ENCODE data around the gene PRPS1L1. TPM values are rescaled to one million over a fixed set of nuclear protein-coding genes. Genes with fewer than 3 reads are reported as not detected.

PRPS1L1 gene
- total RNA-seq, 3 donors from 2014 or later = not detected

DNA sequence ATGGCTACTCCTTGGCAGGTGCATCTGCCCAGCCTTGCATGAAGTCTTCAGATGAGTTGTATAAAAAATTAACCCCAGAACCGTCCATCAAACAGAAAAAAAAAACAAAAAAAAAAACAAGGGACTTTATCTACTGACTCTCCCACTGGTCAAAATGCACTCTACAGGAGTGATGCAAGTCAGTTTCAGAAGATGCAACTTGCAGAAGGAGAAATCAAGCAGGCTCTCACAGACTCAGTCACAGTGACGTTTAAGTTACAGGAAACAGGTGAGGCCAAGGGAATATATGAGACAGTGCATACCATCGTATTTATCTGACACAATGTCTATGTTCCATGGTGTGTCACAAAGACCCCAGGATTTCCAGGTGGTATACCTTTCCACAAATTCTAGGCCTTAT, 17.5 kb upstream of the PRPS1L1 start:
- Histone ChIP-seq H3K4me3 (no peak overlapping the region), H3K36me3 (ENCODE audit: low read depth) (no peaks in the 10 kb centered on the region), H3K4me1 (ENCODE audit: low read depth) (no peaks in the 10 kb centered on the region), H3K9me3 (no peaks in the 10 kb centered on the region)
- no peak for TF ChIP-seq CTCF (IDR thresholded peaks at IDR 0.05)
- DNase-seq = no peak
- intact Hi-C loops (cut with DNase I, micrococcal nuclease) = no loop called here
- no peak for ATAC-seq

DNA sequence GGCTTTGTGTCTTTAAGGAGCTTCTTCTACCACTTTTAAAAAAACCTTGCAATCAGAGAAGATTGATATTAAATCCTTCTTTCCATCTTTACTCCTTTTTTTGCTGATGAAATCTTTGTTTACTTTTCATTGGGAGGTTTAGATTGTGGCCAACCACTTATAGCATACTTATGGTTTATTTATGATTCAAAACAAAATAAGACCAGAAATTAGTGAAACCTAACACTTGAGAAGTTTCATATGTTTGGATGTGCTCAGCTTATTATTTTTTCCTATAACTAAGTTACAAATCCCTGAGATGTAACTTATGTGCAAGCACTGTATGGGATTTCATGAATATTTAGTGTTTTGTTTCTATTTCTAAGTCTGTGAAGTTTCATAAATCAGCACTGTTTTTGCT, 13.5 kb upstream of the PRPS1L1 start:
- TF ChIP-seq CTCF (IDR thresholded peaks at IDR 0.05) = no peak
- DNase-seq (no peak), ATAC-seq (no peak)
- H3K36me3 ChIP-seq (ENCODE audit: low read depth) = no peaks in the 10 kb centered on the region
- H3K9me3 ChIP-seq = no peaks in the 10 kb centered on the region
- intact Hi-C loops (cut with DNase I, micrococcal nuclease) = no loop called here
- no peak overlapping the region for H3K4me3 ChIP-seq
- no peaks in the 10 kb centered on the region for H3K4me1 ChIP-seq (ENCODE audit: low read depth)

GRCh38 chr7:18040196-18040595, 12.6 kb upstream of the PRPS1L1 start:
- Histone ChIP-seq H3K4me3 (no peak overlapping the region), H3K36me3 (ENCODE audit: low read depth) (no peaks in the 10 kb centered on the region), H3K4me1 (ENCODE audit: low read depth) (no peaks in the 10 kb centered on the region), H3K9me3 (no peaks in the 10 kb centered on the region)
- no peak for TF ChIP-seq CTCF (IDR thresholded peaks at IDR 0.05)
- ATAC-seq (no peak), DNase-seq (no peak)
- intact Hi-C loops (cut with DNase I, micrococcal nuclease) = no loop called here

DNA sequence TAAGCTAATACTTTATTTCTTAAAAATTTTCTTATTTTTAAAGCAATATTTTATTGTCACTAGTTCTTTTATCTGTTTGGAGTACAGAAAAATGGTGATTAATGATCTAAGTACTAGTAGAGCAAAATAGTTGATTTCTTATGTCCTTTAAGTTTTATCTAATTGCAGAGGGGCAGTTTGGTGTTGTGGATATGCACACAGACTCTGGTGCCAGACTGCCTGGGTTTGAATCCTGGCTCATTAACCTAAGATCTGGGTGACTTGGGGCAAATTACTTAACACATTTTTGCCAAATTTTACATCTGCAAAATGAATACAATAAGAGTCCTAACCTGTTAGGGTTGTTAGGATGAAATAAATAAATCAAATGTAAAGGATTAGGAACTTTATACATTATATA, 10.7 kb upstream of the PRPS1L1 start:
- no peaks in the 10 kb centered on the region for H3K4me1 ChIP-seq (ENCODE audit: low read depth)
- intact Hi-C loops (cut with DNase I, micrococcal nuclease) = no loop called here
- H3K9me3 ChIP-seq = no peaks in the 10 kb centered on the region
- H3K36me3 ChIP-seq (ENCODE audit: low read depth) = no peaks in the 10 kb centered on the region
- H3K4me3 ChIP-seq = no peak overlapping the region
- no peak for ATAC-seq
- DNase-seq = no peak
- no peak for TF ChIP-seq CTCF (IDR thresholded peaks at IDR 0.05)

DNA sequence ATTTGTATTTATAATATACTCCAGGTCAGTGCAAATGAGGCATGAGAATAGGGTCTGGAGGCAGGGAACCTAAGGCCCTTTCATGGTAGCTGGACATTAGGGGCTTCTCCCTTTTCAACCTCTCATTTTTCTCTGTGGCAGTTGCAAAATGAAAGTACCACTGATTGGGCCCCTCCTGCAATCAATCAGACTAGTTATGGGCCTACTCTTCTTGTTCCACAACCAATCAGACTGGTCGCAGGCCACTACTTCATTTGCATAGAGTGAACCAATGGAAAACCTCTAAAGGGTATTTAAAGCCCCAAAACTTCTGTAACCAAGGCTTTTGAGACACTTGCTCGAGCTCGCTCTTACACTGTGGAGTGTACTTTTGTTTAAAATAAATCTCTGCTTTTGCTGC, 10.0 kb upstream of the PRPS1L1 start:
- H3K36me3 ChIP-seq (ENCODE audit: low read depth) = no peaks in the 10 kb centered on the region
- no peaks in the 10 kb centered on the region for H3K9me3 ChIP-seq
- DNase-seq (no peak), ATAC-seq (no peak)
- intact Hi-C loops (cut with DNase I, micrococcal nuclease) = no loop called here
- no peak for TF ChIP-seq CTCF (IDR thresholded peaks at IDR 0.05)
- H3K4me3 ChIP-seq = no peak overlapping the region
- H3K4me1 ChIP-seq (ENCODE audit: low read depth) = no peaks in the 10 kb centered on the region

DNA sequence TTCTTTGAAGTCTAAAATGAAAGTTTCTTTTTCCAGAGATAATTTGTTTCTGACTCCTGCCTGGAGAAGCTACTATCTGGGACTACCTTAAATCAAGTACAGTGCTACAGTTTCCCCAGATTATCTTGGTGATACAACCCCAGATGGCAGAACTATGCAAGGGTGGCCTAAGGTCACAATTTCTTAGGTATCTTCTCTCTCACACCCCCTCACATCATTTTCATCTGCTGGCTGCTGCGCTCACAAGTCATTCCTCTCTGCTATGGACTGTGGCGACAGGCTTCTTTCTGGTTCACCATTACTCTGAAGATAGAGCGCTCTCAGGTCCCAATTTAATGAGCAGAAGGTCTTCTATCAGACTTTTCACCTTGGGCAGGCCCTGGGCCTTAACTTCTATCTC, 9.1 kb upstream of the PRPS1L1 start:
- H3K4me3 ChIP-seq = no peak overlapping the region
- DNase-seq = no peak
- H3K36me3 ChIP-seq (ENCODE audit: low read depth) = no peaks in the 10 kb centered on the region
- TF ChIP-seq CTCF (IDR thresholded peaks at IDR 0.05) = no peak
- H3K9me3 ChIP-seq = no peaks in the 10 kb centered on the region
- ATAC-seq = no peak
- intact Hi-C loops (cut with DNase I, micrococcal nuclease) = no loop called here
- H3K4me1 ChIP-seq (ENCODE audit: low read depth) = no peaks in the 10 kb centered on the region
